Keratinocyte (primary cell): ENCODE results near the gene APH1B. TPM values are rescaled to one million over a fixed set of nuclear protein-coding genes. Genes with fewer than 3 reads are reported as not detected.

Experiments used
- DNase-seq: peaks from one replicate; pipeline ENCODE4 v3.0.0-alpha.2; 2011; ENCODE audit warnings: low read depth, missing footprints, low spot score
- FAIRE-seq: peaks from 2 replicates; lab custom pipeline; 2011; peaks lifted over from hg19 to GRCh38; lab: Jason Lieb, UNC
- H2AFZ ChIP-seq: 2 replicates; pipeline ENCODE4 v1.6.0; 2012; ENCODE audit warnings: low read length, control low read depth, inconsistent platforms; ENCODE audit not compliant: control insufficient read depth
- H3K27ac ChIP-seq: 2 replicates; pipeline ENCODE4 v1.5.1; 2011; ENCODE audit warnings: low read length; ENCODE audit not compliant: control insufficient read depth, insufficient read depth
- H3K27me3 ChIP-seq: 3 replicates; pipeline ENCODE4 v1.6.0; 2011; ENCODE audit warnings: low read length; ENCODE audit not compliant: control insufficient read depth, insufficient read depth; ENCODE audit errors: extremely low read depth
- H3K36me3 ChIP-seq, 2 experiments: 2 replicates in 1 of 2; 3 replicates in 1 of 2; pipeline ENCODE4 v1.5.1; 2011; ENCODE audit warnings: low read length in 2 of 2, mild to moderate bottlenecking in 1 of 2; ENCODE audit not compliant: control insufficient read depth in 2 of 2, insufficient read depth in 2 of 2; ENCODE audit errors: extremely low read depth in 1 of 2
- H3K4me1 ChIP-seq: 3 replicates; pipeline ENCODE4 v1.5.1; 2011; ENCODE audit warnings: low read length; ENCODE audit not compliant: control insufficient read depth, insufficient read depth; ENCODE audit errors: extremely low read depth
- H3K4me2 ChIP-seq: 3 replicates; pipeline ENCODE4 v1.6.0; 2011; ENCODE audit warnings: low read depth, low read length; ENCODE audit not compliant: control insufficient read depth, insufficient read depth; ENCODE audit errors: extremely low read depth
- H3K4me3 ChIP-seq, 3 experiments: fragments of 200-600 bp in 1 of 3; sonication (generic) in 1 of 3; 2 replicates in 2 of 3; 3 replicates in 1 of 3; pipeline ENCODE4 v1.5.1; 2011 to 2016; ENCODE audit warnings: low read length in 3 of 3, mild to moderate bottlenecking in 3 of 3, control low read depth in 2 of 3, inconsistent platforms in 1 of 3, low read depth in 1 of 3, mixed read lengths in 1 of 3, mixed run types in 1 of 3, moderate library complexity in 1 of 3; ENCODE audit not compliant: control insufficient read depth in 2 of 3, insufficient read depth in 2 of 3; ENCODE audit errors: extremely low read depth in 1 of 3
- H3K79me2 ChIP-seq: 2 replicates; pipeline ENCODE4 v1.6.0; 2012; ENCODE audit warnings: low read length; ENCODE audit not compliant: control insufficient read depth, insufficient read depth
- H3K9ac ChIP-seq: 3 replicates; pipeline ENCODE4 v1.6.0; 2011; ENCODE audit warnings: low read length; ENCODE audit not compliant: control insufficient read depth, insufficient read depth; ENCODE audit errors: extremely low read depth
- H3K9me1 ChIP-seq: 3 replicates; pipeline ENCODE4 v1.6.0; 2011; ENCODE audit warnings: low read length; ENCODE audit not compliant: control insufficient read depth, insufficient read depth; ENCODE audit errors: extremely low read depth
- H3K9me3 ChIP-seq: 2 replicates; pipeline ENCODE4 v1.5.1; 2012; ENCODE audit warnings: low read depth, low read length; ENCODE audit not compliant: control insufficient read depth
- H4K20me1 ChIP-seq: 3 replicates; pipeline ENCODE4 v1.6.0; 2011; ENCODE audit warnings: low read length; ENCODE audit not compliant: control insufficient read depth, insufficient read depth; ENCODE audit errors: extremely low read depth
- CTCF ChIP-seq, 3 experiments: IDR thresholded peaks in 1 of 3; conservative IDR thresholded peaks in 1 of 3; optimal IDR thresholded peaks in 1 of 3; 2 replicates in 2 of 3; 3 replicates in 1 of 3; pipeline versions ENCODE3 to v1.5.1; 2011; ENCODE audit warnings: low read length in 3 of 3, mild to moderate bottlenecking in 3 of 3, moderate library complexity in 2 of 3, control low read depth in 1 of 3, inconsistent platforms in 1 of 3; ENCODE audit not compliant: insufficient read depth in 2 of 3; ENCODE audit errors: extremely low read depth in 1 of 3
- EZH2 ChIP-seq: IDR thresholded peaks from one replicate; pipeline ENCODE4 v1.6.1; 2012; ENCODE audit warnings: inconsistent platforms, mild to moderate bottlenecking, low read length, moderate library complexity
- dilution Hi-C: fragments of 300-500 bp; cut with MboI; formaldehyde crosslinking; loops from one replicate; pipeline ENCODE4 v1.7.0; 2020; ENCODE audit warnings: low sequenced_read_pairs; ENCODE audit not compliant: extremely low pct_ligation_motif_present
- polyA plus RNA-seq, 5 experiments: library from polyadenylated mRNA; depleted of rRNA in 3 of 5; stranded (reverse) in 3 of 5; stranded (forward) in 1 of 5; unstranded in 1 of 5; fragments of >200 nt; gene quantifications; 1 replicate in 1 of 5; 2 replicates in 3 of 5; 3 replicates in 1 of 5; pipeline versions ENCODE4 v1.2.1 to v1.2.3, GENCODE V29; 2011 to 2012; ENCODE audit warnings: missing spikeins in 2 of 5, low read depth in 1 of 5, low replicate concordance in 1 of 5

APH1B gene
- polyA plus RNA-seq, 1 donor (not counting 4 experiments of a cell fraction or from before 2014, with no cell fraction given), result 7.0 TPM

- Histone ChIP-seq H3K4me1 (peaks cover 8% of the 10 kb centered on the region), H2AFZ (no peak overlapping the region), H3K9ac (no peak overlapping the region), H3K27ac (no peak overlapping the region), H3K27me3 (no peaks in the 10 kb centered on the region), H3K4me2 (no peak overlapping the region), H3K79me2 (no peaks in the 10 kb centered on the region), H3K36me3 (peaks cover 0 to 4% of the 10 kb centered on the region in 2 experiments), H3K4me3 (no peak overlapping the region), H3K9me1 (no peaks in the 10 kb centered on the region), H4K20me1 (no peaks in the 10 kb centered on the region), H3K9me3 (no peaks in the 10 kb centered on the region)
- no peak for TF ChIP-seq CTCF (optimal IDR thresholded peaks at IDR 0.05 in 1 of 3, IDR thresholded peaks at IDR 0.05 in 1 of 3, conservative IDR thresholded peaks at IDR 0.05 in 1 of 3; ENCODE audit: extremely low read depth in 1 of 3, insufficient read depth in 2 of 3, low read length in 3 of 3)
- TF ChIP-seq EZH2, result no peak
- no peak for FAIRE-seq
- no peak for DNase-seq
- dilution Hi-C loops, result no loop called here
Measured at GRCh38 chr15:63292241-63292640, 14.8 kb downstream of the APH1B start.

GRCh38 chr15:63292771-63293170, 15.4 kb downstream of the APH1B start:
- FAIRE-seq, result no peak
- dilution Hi-C loops, result no loop called here

More at GRCh38 chr15:63292771-63293170, 15.4 kb downstream of the APH1B start:
- peaks cover 0 to 4% of the 10 kb centered on the region in 2 experiments for H3K36me3 ChIP-seq
- TF ChIP-seq CTCF (optimal IDR thresholded peaks at IDR 0.05 in 1 of 3, IDR thresholded peaks at IDR 0.05 in 1 of 3, conservative IDR thresholded peaks at IDR 0.05 in 1 of 3; ENCODE audit: extremely low read depth in 1 of 3, insufficient read depth in 2 of 3, low read length in 3 of 3), result no peak
- no peaks in the 10 kb centered on the region for H3K79me2 ChIP-seq
- H3K9me3 ChIP-seq, result no peaks in the 10 kb centered on the region
- H3K9me1 ChIP-seq, result no peaks in the 10 kb centered on the region
- peaks cover 8% of the 10 kb centered on the region for H3K4me1 ChIP-seq
- no peak overlapping the region for H3K4me2 ChIP-seq
- no peak for DNase-seq
- H2AFZ ChIP-seq, result no peak overlapping the region
- H3K27ac ChIP-seq, result no peak overlapping the region
- H3K9ac ChIP-seq, result no peak overlapping the region
- no peak overlapping the region for H3K4me3 ChIP-seq
- H3K27me3 ChIP-seq, result no peaks in the 10 kb centered on the region
- H4K20me1 ChIP-seq, result no peaks in the 10 kb centered on the region
